Lung (tissue), 16 donors: ENCODE data around the gene DSE. TPM values are rescaled to one million over a fixed set of nuclear protein-coding genes. Genes with fewer than 3 reads are reported as not detected.
A peak's percentile ranks its signal among the peaks of the same experiment; 100 is the strongest.
"Not testable (repeated sequence)": the region's sequence is repeated elsewhere in the genome, so short reads cannot be mapped to it uniquely, and the experiment has no call there.

Experiments used
- ATAC-seq: fragments of 200-7000 bp; cut with Tn5 transposase; one replicate; pipeline ENCODE4 v1.9.1; 2020; ENCODE audit warnings: moderate number of reproducible peaks; ENCODE audit not compliant: insufficient read depth, low FRiP score
- DNase-seq, 3 donors: peaks; one replicate each; pipeline ENCODE4 v3.0.0-alpha.2; 2013 to 2017
- H3K27ac ChIP-seq, 2 donors: one replicate each; pipeline ENCODE4 v1.5.1; 2013; ENCODE audit warnings: mild to moderate bottlenecking in 2 of 2, moderate library complexity in 2 of 2, control low read depth in 1 of 2, inconsistent platforms in 1 of 2, low read depth in 1 of 2, low read length in 1 of 2
- H3K27me3 ChIP-seq, 3 donors: one replicate each; pipeline ENCODE4 v1.5.1; 2013; ENCODE audit warnings: low read length in 2 of 3; ENCODE audit not compliant: control insufficient read depth in 3 of 3, insufficient read depth in 3 of 3
- H3K36me3 ChIP-seq, 4 donors: one replicate each; pipeline ENCODE4 v1.5.1; 2013; ENCODE audit warnings: low read length in 4 of 4, mild to moderate bottlenecking in 1 of 4, moderate library complexity in 1 of 4; ENCODE audit not compliant: control insufficient read depth in 4 of 4, insufficient read depth in 4 of 4
- H3K4me1 ChIP-seq, 5 donors: one replicate each; pipeline ENCODE4 v1.5.1; 2013; ENCODE audit warnings: low read length in 5 of 5, mild to moderate bottlenecking in 2 of 5, moderate library complexity in 1 of 5; ENCODE audit not compliant: control insufficient read depth in 5 of 5, insufficient read depth in 5 of 5
- H3K4me3 ChIP-seq: one replicate; pipeline ENCODE4 v1.5.1; 2013; ENCODE audit warnings: mild to moderate bottlenecking, control low read depth, moderate library complexity
- H3K9ac ChIP-seq, 2 donors: one replicate each; pipeline ENCODE4 v1.5.1; 2013; ENCODE audit warnings: low read length in 2 of 2, control low read depth in 1 of 2; ENCODE audit not compliant: insufficient read depth in 1 of 2
- H3K9me3 ChIP-seq, 4 donors: one replicate each; pipeline ENCODE4 v1.5.1; 2013; ENCODE audit warnings: low read length in 3 of 4, mild to moderate bottlenecking in 1 of 4, moderate library complexity in 1 of 4; ENCODE audit not compliant: control insufficient read depth in 4 of 4, insufficient read depth in 3 of 4
- WGBS, 2 donors: extraction: QIAGEN DNeasy Blood & Tissue Kit; methylation state at CpG; one replicate each; pipeline ENCODE4 v1.1.7; 2013; 5-methylcytosine and 5-hydroxymethylcytosine counted together
- long read RNA-seq, 5 donors: transcript quantifications; one replicate each; lab custom pipeline, GENCODE V29; 2026
- polyA plus RNA-seq, 2 donors: library from polyadenylated mRNA; stranded (reverse); fragments of 200-250 nt; gene quantifications; one replicate each; pipeline ENCODE4 v1.2.1, GENCODE V29; 2013
- total RNA-seq, 2 donors: library from RNA; depleted of rRNA in 1 of 2; stranded (reverse); fragments of >200 nt in 1 of 2; gene quantifications; one replicate each; pipeline ENCODE4 v1.2.1, GENCODE V29; 2014 to 2021
- TF ChIP-seq, protein P1 (sequence below): IDR thresholded peaks from 2 replicates; pipeline ENCODE4 v1.5.1; 2012; ENCODE audit warnings: mild to moderate bottlenecking; ENCODE audit errors: control extremely low read depth, extremely low read depth
- donor health status: control.
- donor health status: control.
- donor health status: Bipolar disorder and iron deficiency.
- donor health status: healthy.
- donor health status: DM: yes; HTN: yes; CAD: no.

Gene DSE
- total RNA-seq: 10 to 100 TPM; 44.5 to 46.9 TPM
- polyA plus RNA-seq: 10 to 100 TPM in 1 of 2 donors, 1 to 10 TPM in 1; 5.4 to 40.3 TPM
- long read RNA-seq, donor 1, full-length matches to known transcripts: 6 of 17 reads
- long read RNA-seq, donor 1, partial matches to known transcripts: 11 of 17 reads
- long read RNA-seq, donor 1, other reads (novel, unspliced or antisense): 0 of 17 reads
- long read RNA-seq, donor 2, partial matches to known transcripts: 0 of 1 reads
- long read RNA-seq, donor 2, other reads (novel, unspliced or antisense): 0 of 1 reads
- long read RNA-seq, donor 3, full-length matches to known transcripts: 2 of 2 reads
- long read RNA-seq, donor 3, partial matches to known transcripts: 0 of 2 reads
- long read RNA-seq, donor 3, other reads (novel, unspliced or antisense): 0 of 2 reads
- long read RNA-seq, donor 4, partial matches to known transcripts: 9 of 10 reads
- long read RNA-seq, donor 4, other reads (novel, unspliced or antisense): 0 of 10 reads
- long read RNA-seq, donor 5, full-length matches to known transcripts: 7 of 27 reads
- long read RNA-seq, donor 5, partial matches to known transcripts: 20 of 27 reads
- long read RNA-seq, donor 5, other reads (novel, unspliced or antisense): 0 of 27 reads

DNA sequence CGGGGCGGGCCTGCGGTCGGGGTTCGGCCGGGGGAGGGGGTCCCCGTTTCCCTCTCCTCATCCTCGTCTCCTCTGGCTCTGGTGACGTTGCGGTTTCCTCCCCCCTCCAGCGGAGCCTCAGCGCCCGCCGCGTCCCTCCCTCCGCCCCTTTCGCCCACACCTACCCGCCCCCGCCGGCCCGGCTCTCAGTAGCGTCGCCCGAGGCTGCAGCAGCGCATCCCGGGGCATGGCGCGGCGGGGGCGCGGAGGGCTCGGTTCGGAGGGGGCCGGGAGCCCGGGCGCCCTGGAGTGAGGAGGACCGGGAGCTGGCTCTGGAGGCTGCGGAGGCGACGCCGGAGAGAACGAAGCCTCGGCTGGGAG lies at the start of gene DSE:
DSE (plus strand) TSS at position 188 of the 360 bp plus-strand sequence. CDS start 28,304 bp downstream, outside the sequence.
- H3K9ac ChIP-seq: peak within 1 kb of the TSS; percentile 88 to 96
- peak within 1 kb of the TSS; percentile 81 to 96 for H3K27ac ChIP-seq
- 0 to 1% methylated on average over 41 to 43 of the region's 43 CpGs for WGBS, 2 donors
- DNase-seq: peak; percentile 93 to 97 (median 95)
- ATAC-seq: peak; percentile 94
- H3K4me3 ChIP-seq: peak within 1 kb of the TSS; percentile 76
- peaks cover 0 to 3% (median 0%) of the 10 kb centered on the region in 4 donors for H3K36me3 ChIP-seq
- H3K9me3 ChIP-seq: no peaks in the 10 kb centered on the region
- H3K27me3 ChIP-seq: no peaks in the 10 kb centered on the region
- peaks cover 0 to 4% (median 2%) of the 10 kb centered on the region in 5 donors for H3K4me1 ChIP-seq
- TF ChIP-seq, protein P1, sequence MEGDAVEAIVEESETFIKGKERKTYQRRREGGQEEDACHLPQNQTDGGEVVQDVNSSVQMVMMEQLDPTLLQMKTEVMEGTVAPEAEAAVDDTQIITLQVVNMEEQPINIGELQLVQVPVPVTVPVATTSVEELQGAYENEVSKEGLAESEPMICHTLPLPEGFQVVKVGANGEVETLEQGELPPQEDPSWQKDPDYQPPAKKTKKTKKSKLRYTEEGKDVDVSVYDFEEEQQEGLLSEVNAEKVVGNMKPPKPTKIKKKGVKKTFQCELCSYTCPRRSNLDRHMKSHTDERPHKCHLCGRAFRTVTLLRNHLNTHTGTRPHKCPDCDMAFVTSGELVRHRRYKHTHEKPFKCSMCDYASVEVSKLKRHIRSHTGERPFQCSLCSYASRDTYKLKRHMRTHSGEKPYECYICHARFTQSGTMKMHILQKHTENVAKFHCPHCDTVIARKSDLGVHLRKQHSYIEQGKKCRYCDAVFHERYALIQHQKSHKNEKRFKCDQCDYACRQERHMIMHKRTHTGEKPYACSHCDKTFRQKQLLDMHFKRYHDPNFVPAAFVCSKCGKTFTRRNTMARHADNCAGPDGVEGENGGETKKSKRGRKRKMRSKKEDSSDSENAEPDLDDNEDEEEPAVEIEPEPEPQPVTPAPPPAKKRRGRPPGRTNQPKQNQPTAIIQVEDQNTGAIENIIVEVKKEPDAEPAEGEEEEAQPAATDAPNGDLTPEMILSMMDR: no peak

DNA sequence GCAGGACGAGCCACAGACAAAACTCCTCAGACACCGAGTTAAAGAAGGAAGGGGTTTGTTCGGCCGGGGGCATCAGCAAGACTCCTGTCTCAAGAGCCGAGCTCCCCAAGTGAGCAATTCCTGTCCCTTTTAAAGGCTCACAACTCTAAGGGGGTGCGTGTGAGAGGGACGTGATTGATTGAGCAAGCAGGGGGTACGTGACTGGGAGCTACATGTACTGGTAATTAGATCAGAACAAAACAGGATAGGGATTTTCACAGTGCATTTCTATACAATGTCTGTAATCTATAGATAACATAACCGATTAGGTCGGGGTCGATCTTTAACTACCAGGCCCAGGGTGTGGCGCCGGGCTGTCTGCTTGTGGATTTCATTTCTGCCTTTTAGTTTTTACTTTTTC lies 48.8 kb upstream of the DSE start:
- Histone ChIP-seq H3K4me1 (peaks cover 0 to 13% (median 9%) of the 10 kb centered on the region in 5 donors), H3K27ac (peak overlapping the region in 1 of 2 donors; percentile 53)
- not testable (repeated sequence) for DNase-seq, H3K27me3 ChIP-seq, H3K4me3 ChIP-seq, ATAC-seq, H3K36me3 ChIP-seq, H3K9ac ChIP-seq, H3K9me3 ChIP-seq
- 88% methylated on average over 13 of the region's 13 CpGs for WGBS, 2 donors

DNA sequence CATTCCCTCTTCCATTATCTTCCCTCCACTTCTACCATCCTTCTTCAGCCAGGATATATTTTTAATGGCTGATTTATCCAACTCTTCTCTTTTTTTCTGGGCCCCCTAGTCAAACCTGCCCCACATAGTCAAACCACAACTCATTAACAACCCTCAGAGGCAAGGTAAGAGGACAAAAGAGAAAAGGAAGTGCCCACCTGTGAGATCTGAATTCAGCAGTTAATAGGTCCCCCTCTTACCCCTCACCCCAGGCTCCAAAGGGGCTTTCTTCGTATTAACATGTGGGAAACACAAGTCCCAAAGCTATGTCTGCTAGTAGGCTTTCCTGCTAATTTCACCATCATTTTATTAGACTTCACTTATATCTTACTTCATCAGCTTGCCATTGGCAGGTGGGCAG lies 46.9 kb upstream of the DSE start:
- TF ChIP-seq, protein P1: no peak

DNA sequence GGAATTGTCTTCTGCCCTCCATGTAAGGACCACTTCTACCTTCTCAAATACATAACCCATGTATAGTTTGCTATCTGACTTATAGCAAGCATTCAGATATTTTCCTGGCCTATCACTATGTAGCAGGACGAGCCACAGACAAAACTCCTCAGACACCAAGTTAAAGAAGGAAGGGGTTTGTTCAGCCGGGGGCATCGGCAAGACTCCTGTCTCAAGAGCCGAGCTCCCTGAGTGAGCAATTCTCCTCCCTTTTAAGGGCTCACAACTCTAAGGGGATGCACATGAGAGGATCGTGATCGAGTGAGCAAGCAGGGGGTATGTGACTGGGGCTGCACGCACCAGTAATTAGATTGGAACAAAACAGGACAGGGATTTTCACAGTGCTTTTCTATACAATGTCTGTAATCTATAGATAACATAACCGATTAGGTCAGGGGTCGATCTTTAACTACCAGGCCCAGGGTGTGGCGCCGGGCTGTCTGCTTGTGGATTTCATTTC lies 45.1 kb upstream of the DSE start:
- not testable (repeated sequence) for ATAC-seq, H3K9me3 ChIP-seq, H3K9ac ChIP-seq, H3K36me3 ChIP-seq, H3K27ac ChIP-seq, H3K4me3 ChIP-seq, H3K27me3 ChIP-seq, DNase-seq
- H3K4me1 ChIP-seq: peaks cover 0 to 37% (median 15%) of the 10 kb centered on the region in 5 donors
- WGBS, 2 donors: 95 to 99% methylated on average over 10 to 11 of the region's 11 CpGs

More for the DNA sequence above, 46.9 kb upstream of the DSE start:
- no peak overlapping the region for H3K4me3 ChIP-seq
- H3K27ac ChIP-seq: no peak overlapping the region
- 91 to 96% methylated on average over 1 of the region's 1 CpG for WGBS, 2 donors
- H3K36me3 ChIP-seq: no peaks in the 10 kb centered on the region
- no peak overlapping the region for H3K9ac ChIP-seq
- no peaks in the 10 kb centered on the region for H3K27me3 ChIP-seq
- H3K9me3 ChIP-seq: no peaks in the 10 kb centered on the region
- DNase-seq (no peak), ATAC-seq (no peak)
- peaks cover 0 to 29% (median 16%) of the 10 kb centered on the region in 5 donors for H3K4me1 ChIP-seq
